ENCODE measurements around the gene TSNAX.

Gene TSNAX

DNA sequence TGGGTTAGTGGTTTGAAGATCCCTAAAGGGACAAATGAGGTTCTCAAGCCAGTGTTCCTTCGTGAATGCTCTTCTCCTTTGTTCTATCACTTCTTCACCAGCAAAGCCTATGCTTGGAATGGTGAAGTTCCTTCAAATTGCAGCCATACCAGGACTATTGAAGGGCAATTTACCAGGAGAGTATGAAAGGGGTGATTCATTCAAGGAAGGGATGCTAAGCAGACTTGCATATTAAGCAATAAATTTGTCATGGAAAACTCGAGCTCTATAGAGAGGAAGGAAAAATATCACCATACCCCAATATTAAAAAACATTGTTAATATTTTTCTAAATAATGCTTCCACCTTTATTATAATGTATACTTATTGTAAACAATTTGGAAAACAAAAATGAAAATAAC is 9.3 kb upstream of the TSNAX start:
- no peak for DNase-seq

DNA sequence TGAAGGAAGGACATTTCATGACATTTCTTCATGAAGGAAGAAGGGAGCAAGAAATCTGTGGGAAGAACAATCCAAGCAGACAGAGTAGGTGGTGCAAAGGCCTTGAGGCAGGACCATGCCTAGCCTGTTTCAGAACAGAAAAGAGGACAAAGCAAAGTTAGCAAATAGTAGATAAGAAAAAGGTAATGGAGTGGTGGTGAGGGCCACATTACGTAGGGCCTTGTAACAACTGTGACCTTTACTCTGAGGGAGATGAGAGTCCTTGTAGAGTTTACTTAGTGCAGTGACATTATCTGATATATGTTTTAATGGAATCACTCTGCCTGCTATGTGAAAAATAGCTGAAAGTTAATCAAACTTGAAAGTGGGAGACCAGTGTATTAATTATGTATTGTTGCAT is 6.4 kb upstream of the TSNAX start:
- DNase-seq, result no peak

DNA sequence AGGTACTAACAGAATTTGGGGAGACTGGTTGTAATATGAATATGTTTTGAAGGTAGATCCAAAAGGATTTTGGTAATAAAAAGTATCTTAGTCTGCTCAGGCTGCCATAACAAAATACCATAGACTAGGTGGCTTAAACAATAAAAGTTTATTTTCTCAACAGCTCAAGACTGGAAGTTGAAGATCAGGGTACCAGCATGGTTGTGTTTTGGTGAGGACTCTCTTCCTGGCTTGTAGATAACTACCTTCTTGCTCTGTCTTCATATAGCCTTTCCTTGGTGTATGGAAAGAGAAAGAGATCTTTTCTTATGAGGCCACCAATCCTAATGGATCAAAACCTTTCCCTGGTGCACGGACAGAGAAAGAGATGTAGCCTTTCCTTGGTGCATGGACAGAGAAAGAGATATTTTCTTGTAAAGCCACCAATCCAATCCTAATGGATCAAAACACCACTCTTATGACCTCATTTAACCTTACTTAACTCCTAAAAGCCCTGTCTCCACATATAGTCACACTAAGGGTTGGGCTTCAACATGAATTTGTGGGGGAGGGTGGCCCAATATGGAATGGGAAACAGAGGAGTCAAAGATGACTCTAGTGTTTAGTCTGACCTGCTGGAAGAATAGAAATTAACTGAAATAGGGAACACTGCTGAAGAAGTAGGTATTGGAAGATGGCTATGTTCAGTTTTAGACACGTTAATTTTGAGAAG is 5.4 kb upstream of the TSNAX start:
- no peak for DNase-seq

DNA sequence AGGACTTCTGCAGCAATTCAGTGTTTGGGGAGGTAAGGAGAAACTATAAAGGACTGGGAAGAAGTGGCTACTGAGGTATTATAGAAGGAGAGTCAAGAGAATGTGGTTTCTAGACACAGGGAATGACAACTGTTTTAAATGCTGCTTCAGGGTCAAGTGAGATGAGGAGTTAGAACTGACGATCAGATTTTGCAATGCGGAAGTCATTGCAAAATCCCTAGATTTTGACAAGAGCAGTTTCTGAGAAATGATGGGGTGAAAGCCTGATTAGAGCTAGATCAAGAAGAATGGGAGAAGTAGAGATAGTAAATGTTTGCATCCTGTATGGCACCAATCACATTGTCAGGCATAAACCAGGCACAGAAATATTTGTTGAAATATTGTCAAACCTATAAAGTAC is 4.7 kb upstream of the TSNAX start:
- no peak for DNase-seq

DNA sequence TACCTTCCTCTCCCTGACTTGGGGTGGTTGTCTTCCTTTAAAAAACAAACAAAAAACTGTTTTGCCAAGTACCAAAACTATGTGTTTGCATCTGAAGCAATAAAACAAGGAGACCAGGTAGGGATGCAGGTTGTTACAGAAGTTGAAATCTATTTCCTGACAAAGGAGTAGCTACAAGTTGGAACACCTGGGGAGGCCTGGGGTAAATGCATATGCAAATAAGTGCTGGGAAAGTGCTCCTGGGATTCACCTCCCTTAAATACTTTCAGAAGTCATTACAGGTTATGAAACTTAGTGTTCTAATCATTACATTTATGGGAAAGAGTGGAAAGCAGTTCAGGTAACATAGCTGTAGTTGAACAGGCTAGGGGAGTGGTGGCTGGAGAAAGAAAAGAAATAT is 1.9 kb upstream of the TSNAX start:
- DNase-seq, result no peak

DNA sequence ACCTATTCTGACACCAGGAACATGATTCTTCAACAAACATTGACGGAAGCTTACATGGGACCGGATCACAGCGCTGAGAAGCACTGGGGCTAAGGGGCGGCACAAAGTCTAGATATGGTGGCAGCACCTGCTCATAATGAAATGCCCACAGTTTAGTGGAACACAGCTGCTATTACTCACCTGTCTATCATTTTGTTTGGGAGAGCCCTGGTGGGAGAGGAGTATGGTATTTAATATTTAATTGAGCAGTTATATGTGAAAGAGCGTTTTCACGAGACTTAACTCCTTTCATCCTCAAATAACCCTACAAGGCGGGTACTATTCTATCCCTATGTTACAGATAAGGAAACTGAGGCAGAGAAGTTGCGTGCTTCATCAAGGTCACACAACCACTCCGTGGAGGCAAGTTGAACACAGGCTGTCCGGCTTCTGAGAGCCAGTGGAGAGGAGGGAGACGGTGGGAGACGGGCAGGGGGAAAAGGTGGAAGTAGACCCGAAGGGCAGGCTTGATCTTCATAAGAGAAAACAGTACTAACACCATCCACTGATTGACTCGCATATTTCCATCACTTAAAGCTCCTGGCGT is 790 bp upstream of the TSNAX start:
- DNase-seq, result no peak

DNA sequence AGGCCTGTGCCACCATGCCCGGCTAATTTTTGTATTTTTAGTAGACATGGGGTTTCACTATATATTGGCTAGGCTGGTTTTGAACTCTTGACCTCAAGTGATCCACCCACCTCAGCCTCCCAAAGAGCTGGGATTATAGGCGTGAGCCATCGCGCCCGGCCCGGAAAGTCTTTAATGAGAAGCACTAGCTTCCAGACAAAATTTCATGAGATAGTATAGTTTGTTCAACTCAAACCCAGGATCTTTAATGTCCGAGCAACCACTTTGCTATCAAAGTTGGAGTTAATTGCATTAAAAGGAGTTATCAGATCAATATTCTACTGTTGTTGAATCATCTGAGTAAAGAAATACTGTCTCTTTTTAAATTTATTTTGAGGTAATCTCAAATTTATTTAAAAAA is 4.8 kb downstream of the TSNAX start:
- no peak for DNase-seq

DNA sequence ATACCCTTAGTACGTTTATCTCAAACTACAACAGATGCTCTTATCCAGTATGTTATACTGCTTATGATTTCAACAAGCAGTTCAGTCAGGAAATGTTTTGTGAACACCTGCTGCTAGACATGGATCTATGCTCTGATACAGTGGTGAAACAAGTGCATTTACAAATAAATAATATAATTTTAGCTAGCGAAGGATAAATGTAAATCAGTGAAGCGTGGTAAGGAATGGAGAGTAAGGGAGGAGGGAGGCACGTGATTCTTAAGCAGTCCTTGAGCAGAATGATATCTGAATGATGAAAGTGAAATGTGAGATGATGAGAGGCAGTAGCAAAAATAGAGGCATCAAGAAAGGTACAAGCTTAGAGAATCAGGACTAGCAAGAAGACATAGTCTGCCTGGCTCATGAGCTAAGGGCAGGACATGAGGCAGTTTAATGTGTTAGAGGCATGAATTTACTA is 6.3 kb downstream of the TSNAX start:
- DNase-seq, result peak; percentile 83

DNA sequence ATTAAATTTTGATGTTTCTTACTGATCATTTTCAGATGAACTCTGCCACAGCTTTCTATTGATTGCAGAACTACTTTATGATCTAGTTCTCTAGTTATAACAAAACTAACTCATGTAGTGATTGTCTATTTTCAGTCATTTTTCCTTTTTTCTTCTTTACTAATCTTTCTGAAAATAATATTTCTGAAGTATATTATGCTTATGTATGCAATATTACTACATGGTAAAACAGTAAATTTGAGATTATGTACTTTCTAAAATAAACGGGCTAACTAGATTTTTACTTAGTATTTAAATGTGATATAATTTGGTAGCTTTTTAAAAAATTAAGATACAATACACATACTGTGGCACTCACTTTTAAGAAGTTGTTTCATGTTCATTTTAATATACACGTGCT is 7.6 kb downstream of the TSNAX start:
- DNase-seq, result no peak

DNA sequence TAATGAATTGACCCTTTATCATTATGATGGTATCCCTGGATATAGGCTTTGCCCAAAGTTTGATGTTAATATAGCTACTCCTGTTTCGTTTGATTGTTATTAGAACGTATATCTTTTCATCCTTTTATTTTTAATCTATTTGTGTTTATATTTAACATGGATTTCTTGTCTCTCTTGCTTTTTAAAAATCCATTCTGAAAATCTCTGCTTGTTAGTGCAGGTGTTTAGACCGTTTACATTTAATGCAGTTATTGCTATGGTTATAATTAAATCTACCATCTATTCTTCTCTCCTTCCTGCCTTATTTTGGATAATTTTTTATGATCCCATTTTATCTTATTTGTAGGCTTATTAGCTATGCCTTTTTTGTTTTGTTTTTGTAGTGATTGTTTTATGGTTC is 12.4 kb downstream of the TSNAX start:
- DNase-seq, result no peak

DNA sequence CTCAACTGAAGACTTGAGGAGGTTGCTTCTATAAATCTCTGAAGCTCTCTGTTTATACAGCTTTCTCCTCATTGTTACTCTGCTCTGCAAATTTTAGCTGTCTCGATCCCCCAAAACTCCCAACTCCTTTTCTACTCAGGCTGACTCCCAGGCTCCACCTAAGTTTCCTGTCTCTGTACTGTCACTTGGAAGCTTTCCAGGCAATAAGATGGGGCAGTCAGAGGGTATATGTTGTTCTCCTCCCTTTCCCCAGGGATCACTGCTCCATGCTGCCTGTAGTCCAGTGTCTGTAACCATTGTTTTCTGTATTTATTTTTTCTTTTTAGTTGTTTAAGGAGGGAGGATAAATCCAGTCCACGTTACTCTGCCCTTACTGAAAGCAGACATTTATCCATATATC is 13.4 kb downstream of the TSNAX start:
- no peak for DNase-seq

DNA sequence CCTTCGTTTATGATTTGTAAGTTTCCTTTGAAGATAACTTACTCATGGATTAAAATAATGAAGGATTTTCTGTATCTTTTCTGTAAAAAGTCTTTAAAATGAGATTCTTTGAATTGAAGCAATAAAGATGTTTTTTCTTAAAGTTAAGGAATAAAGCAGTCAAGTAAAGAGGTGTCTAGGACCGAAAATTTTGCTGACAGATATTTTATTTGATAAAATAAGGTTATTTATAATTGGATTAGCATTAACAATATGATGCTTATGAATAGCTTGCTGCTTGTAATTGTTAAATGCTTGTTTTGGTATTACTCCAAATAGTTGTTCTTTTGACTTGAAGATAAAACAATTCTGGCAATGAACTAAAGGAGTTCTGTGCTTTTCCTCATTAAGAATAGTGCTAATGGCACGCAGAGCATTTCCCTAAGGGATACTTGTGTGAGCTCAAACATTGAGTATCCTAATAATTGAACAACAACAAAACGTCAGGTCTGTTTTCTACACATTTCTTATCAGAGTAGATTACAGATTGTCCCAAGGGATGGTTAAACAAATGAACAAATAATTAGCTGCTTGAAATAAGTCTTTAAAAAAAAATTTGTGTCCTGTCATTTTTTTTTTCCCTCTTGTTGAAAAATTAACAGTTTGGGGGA is 16.6 kb downstream of the TSNAX start:
- no peak for DNase-seq

DNA sequence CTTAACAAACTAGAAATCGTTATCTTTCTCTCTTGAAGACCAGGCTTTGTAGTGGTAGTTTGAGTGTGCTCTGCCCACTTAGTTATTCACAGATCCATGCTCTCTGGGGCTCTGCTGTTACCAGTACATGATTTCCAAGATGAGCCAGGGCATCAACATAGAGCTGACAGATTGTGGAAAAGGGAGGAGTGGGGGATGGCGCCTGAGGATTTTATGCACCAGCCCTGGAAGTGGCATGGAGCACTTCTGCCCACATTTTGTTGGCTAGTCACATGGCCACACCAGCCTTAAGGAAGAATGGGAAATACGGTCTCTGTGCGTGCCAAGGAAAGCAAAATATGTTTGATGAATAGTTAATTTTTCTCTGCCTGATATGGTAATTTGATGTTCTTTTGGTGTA is 18.2 kb downstream of the TSNAX start:
- DNase-seq, result no peak

DNA sequence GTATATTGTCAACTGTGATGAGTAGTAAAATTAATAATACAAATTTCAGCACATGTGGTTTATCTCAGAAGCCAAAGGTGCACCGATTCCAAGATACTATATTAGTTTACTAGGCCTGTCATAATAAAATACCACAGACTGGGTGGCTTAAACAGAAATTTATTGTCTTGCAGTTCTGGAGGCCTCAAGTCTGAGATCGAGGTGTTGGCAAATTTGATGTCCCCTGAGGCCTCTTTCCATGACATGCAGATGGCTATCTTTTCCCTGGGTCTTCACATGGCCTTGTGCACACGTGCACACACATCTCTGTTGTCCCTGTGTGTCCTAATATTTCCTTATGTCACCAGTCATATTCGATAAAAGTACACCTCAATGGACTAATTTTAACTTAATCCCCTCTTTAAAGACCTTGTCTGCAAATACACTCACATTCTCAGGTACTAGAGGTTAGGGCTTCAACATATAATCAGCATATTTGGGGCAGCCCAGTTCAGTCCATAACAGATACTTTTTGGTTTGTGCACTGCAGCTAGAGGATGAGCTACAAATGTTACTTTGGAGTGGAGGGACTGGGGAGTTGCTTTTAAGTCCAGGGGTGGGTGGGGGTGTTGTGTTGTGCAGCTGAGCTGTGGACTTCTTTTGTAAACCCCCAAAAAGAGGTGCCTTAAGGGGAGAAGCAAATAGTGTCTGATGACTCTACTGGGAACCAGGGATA is 21.4 kb downstream of the TSNAX start:
- no peak for DNase-seq

DNA sequence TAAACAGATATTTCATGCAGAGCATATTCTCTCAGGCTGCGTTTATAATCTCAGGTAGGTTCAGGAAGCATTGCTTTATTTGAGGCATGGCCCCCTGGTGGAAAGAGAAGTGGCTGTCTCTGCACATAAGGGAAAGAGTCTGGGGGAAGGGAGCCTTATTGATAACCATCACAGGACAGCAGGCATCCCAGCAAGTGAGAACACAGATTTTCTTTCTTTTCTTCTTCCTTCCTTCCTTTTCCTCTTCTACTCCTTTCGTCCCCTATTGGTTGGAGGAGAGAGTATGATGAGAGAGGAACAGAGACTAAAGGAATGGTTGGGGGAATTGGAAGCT is 21.9 kb downstream of the TSNAX start:
- no peak for DNase-seq

DNA sequence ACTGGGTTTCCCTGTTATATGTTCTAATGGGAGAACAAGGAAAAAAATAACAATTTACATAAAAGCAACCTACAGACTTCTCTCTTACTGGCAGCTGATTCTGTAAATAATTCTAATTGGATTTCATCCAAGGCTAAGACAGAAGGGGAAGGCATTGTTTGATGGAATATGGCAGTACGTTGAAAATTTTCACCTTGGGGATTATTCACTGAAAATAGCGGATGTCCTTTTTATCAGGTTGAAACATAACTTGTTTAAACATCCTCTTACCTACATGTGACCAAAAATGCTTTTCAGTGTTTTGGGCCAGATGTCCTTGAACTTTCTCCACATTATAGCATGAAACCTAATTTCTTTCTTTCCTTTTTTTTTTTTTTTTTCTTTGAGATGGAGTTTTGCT is 24.9 kb downstream of the TSNAX start:
- DNase-seq, result no peak

DNA sequence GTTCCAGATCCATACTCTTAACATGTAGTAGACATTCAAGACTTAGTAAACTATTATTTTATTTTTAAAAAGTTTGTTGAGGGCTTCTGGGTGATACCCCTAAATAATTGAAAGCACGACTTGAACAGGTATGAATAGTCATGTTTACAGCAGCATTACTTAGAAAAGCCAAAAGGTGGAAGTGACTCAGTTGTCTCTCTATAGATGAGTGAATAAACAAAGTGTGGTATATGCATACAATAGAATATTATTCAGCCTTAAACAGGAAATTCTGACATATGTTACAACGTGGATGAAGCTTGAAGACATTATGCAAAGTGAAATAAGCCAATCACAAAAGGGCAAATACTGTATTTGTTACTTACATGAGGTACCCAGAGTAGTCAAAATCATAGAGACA is 26.5 kb downstream of the TSNAX start:
- no peak for DNase-seq

DNA sequence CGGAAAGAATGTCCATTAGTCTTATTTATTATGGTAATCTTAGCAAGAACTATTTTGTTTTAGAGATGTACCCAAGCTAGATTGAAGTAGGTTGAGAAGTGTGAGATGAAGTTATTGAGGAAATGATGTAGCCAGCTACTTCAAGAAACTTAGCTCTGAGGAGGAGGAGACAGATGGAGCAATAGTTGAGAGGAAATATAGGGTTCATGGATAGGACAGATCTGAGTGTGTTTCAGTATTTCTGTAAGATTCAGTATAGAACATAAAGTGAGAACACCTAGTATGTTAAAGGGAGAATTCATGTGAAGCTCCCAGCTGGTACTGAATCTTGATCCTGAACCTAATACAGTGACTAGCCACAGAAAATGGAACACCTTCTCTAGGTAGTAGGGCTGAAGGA is 28.9 kb downstream of the TSNAX start:
- DNase-seq, result no peak

DNA sequence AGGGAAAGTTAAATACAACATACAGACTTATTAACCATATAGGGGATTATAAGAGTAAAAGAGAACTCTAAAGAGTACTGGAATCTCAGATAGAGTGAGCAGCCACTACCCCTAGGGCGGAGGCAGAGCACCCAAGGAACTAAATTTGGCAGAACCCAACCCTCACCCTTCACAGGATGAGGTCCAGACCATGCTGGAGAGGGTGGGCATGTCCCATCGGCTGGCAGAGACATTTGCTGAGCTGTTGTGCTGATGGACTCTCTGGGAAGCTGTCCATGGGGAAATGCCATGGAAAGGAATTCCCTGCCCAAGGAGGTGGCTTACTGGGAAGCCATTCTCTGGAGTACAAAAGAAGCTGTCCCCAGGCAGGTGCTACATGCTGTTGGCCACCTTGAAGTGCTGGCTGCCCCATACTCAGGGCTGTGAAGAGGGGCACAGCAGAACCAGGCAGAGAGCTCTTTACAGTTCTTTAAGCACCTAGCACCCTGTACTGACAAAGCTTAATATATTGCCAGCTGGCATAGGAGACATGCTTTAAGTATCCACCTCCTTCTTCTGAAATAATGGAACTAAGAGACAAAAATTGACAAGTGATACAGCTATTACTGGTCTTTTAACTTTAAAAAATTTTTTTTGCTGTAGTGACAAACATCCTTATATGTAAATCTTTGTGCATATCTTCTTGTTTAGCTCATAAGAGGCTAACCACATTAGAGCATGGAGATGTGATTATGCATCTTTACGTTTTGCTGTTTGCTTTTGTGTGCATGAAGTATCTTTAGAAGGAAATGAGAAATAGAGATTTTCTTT is 29.6 kb downstream of the TSNAX start:
- no peak for DNase-seq

DNA sequence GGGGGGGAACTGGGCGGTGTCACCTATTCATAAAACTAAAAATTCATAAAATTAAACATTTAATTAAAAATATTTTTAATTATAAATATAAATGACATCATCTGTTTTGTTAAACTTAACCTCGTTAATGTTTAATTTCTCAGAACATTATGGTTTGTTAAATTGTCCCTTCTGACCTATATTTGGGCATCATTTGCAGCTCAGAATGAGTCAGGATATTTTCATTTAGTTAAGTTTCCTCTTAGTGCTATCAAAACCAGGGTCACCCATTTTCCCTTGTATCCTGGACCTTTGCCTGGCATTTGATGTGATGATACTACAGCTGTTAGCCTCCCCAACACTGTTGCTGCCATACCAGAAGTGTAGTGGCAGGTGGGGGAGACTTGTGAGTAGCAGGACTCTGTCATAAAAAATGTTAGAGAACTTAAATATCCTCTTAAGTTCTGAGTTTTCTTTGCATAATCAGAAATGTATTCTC is 30.3 kb downstream of the TSNAX start:
- DNase-seq, result no peak

DNA sequence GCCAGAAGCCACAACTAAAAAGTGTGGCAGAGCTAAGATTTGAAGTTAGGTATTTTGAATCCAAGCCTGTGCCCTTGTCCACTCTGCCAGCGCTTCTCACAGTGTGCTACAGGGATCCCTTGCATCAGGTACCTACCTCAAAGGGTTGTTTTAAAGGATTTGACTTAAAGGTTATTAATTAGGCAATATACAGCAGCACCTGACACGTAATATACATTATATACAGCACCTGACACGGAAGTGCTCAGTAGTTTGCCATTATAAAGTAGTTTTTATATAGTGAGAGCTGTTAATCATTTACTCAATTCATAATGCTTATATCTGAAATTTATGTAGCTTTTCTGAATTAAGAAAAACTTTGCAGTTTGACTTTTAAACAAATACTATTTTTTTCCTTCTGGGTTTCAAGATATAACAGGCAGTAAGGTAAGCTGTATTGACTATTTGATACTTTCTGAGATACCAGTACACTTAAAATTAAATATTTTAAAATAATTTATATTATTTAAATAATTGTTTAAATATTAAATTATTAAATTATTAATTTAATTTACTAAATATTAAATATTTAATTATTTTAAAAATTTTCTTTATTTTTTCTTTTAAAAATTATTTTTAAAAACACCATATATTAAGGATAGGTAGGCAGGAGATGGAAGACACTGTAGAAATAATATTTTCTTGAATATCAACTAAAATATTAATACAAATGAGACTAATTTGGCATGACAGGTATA is 33.3 kb downstream of the TSNAX start:
- DNase-seq, result no peak

DNA sequence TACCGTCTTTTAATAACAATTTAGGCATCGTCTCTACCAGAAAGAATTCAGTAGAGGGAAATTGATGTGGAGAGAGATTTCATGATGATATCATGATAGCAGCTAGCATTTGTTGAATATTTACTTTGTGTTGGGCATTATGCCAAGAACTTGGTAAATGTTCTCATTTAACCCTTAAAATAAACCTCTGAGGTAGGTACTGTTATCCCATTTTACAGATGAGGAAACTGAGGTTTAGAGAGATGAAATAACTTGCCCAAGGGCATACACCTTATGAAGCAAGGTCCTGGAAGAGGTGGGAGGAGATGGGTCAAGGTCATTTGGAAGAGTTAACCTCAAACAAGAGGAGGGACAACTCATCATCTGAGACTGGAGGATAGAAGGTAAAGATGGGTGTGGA is 34.8 kb downstream of the TSNAX start:
- DNase-seq, result no peak

Measured in NCI-H187 treated with DMSO at 0.1 percent for 48 hours (cell line).